IMR-90 (cell line): ENCODE results near the gene MYH10. TPM values are rescaled to one million over a fixed set of nuclear protein-coding genes. Genes with fewer than 3 reads are reported as not detected.

Experiments
- ATAC-seq: fragments of 200-7000 bp; cut with Tn5 transposase; 2 replicates; pipeline ENCODE4 v1.9.1; 2020; ENCODE audit warnings: low read depth, mild to moderate bottlenecking, moderate library complexity
- BruUV-seq: library from RNA; stranded (reverse); fragments of 400-500 nt; replicated peaks from 2 replicates; lab custom pipeline; 2021; lab: Mats Ljungman, UMichigan
- CTCF ChIA-PET: fragments of 300-600 bp; formaldehyde crosslinking; extraction: SDS; loops from one replicate; lab custom pipeline; 2021; ENCODE audit warnings: antibody characterized with exemption; lab: Yijun Ruan, JAX
- POLR2A ChIA-PET: fragments of 300-600 bp; sonication (Branson Sonifier 250); formaldehyde crosslinking; loops from one replicate; lab custom pipeline; 2022; ENCODE audit warnings: antibody characterized with exemption; ENCODE audit not compliant: unreplicated experiment; lab: Charles Lee
- DNase-seq: peaks from one replicate; pipeline ENCODE4 v3.0.0; 2013
- H2AFZ ChIP-seq: replicated peaks from 2 replicates; pipeline ENCODE3; 2013; ENCODE audit warnings: low read length, mild to moderate bottlenecking; ENCODE audit not compliant: poor library complexity
- H2AK5ac ChIP-seq: 2 replicates; pipeline ENCODE4 v1.6.1; 2013; ENCODE audit warnings: low read depth, low read length, inconsistent platforms
- H2AK9ac ChIP-seq: replicated peaks from 2 replicates; pipeline ENCODE3; 2013; ENCODE audit warnings: mild to moderate bottlenecking, low read depth, low read length, moderate library complexity; ENCODE audit not compliant: poor library complexity
- H2BK120ac ChIP-seq: 2 replicates; pipeline ENCODE4 v1.6.1; 2013; ENCODE audit warnings: low read depth, low read length, inconsistent platforms
- H2BK15ac ChIP-seq: 3 replicates; pipeline ENCODE4 v1.6.1; 2013; ENCODE audit warnings: low read depth, low read length, inconsistent platforms
- H2BK20ac ChIP-seq: 2 replicates; pipeline ENCODE4 v1.6.1; 2013; ENCODE audit warnings: low read depth, mild to moderate bottlenecking, inconsistent platforms, low read length, moderate library complexity
- H2BK5ac ChIP-seq: 2 replicates; pipeline ENCODE4 v1.6.1; 2013; ENCODE audit warnings: mild to moderate bottlenecking, low read depth, low read length, inconsistent platforms; ENCODE audit not compliant: poor library complexity, severe bottlenecking
- H3K14ac ChIP-seq: replicated peaks from 2 replicates; pipeline ENCODE4 v1.6.1; 2013; ENCODE audit warnings: low read depth, low read length, inconsistent platforms
- H3K18ac ChIP-seq: 2 replicates; pipeline ENCODE4 v1.6.1; 2013; ENCODE audit warnings: low read depth, low read length, control low read depth
- H3K23ac ChIP-seq: 2 replicates; pipeline ENCODE4 v1.6.1; 2013; ENCODE audit warnings: low read depth, low read length, inconsistent platforms
- H3K27ac ChIP-seq: 2 replicates; pipeline ENCODE4 v1.5.1; 2013; ENCODE audit warnings: mild to moderate bottlenecking, control low read depth, low read length; ENCODE audit not compliant: insufficient read depth
- H3K27me3 ChIP-seq: 2 replicates; pipeline ENCODE4 v1.6.1; 2013; ENCODE audit warnings: low read length; ENCODE audit not compliant: control insufficient read depth, insufficient read depth
- H3K36me3 ChIP-seq: 2 replicates; pipeline ENCODE4 v1.6.1; 2013; ENCODE audit warnings: low read length, mixed read lengths; ENCODE audit not compliant: control insufficient read depth, insufficient read depth
- H3K4ac ChIP-seq: 2 replicates; pipeline ENCODE4 v1.6.1; 2013; ENCODE audit warnings: low read depth, low read length, inconsistent platforms
- H3K4me1 ChIP-seq: 2 replicates; pipeline ENCODE4 v1.6.1; 2013; ENCODE audit warnings: low read length, mixed read lengths; ENCODE audit not compliant: control insufficient read depth, insufficient read depth
- H3K4me2 ChIP-seq: 2 replicates; pipeline ENCODE4 v1.6.1; 2013; ENCODE audit warnings: low read depth, mild to moderate bottlenecking, control low read depth, low read length, moderate library complexity
- H3K4me3 ChIP-seq: 2 replicates; pipeline ENCODE4 v1.5.1; 2013; ENCODE audit warnings: low read depth, mild to moderate bottlenecking, control low read depth, low read length, moderate library complexity; ENCODE audit not compliant: insufficient read depth
- H3K56ac ChIP-seq: 2 replicates; pipeline ENCODE4 v1.6.1; 2013; ENCODE audit warnings: low read length, inconsistent platforms; ENCODE audit not compliant: insufficient read depth; ENCODE audit errors: extremely low read depth
- H3K79me1 ChIP-seq, 2 experiments: 2 replicates each; pipeline ENCODE4 v1.6.1; 2013; ENCODE audit warnings: low read length in 2 of 2, inconsistent platforms in 1 of 2, low read depth in 1 of 2
- H3K9ac ChIP-seq: 2 replicates; pipeline ENCODE4 v1.6.1; 2013; ENCODE audit warnings: low read depth, low read length, control low read depth
- H3K9me1 ChIP-seq: 2 replicates; pipeline ENCODE4 v1.6.1; 2013; ENCODE audit warnings: low read length, inconsistent platforms; ENCODE audit not compliant: insufficient read depth
- H3K9me3 ChIP-seq: 2 replicates; pipeline ENCODE4 v1.6.1; 2013; ENCODE audit warnings: low read length; ENCODE audit not compliant: control insufficient read depth, insufficient read depth
- H4K20me1 ChIP-seq: 2 replicates; pipeline ENCODE4 v1.6.1; 2013; ENCODE audit warnings: low read length, inconsistent platforms; ENCODE audit not compliant: insufficient read depth
- H4K5ac ChIP-seq: 2 replicates; pipeline ENCODE4 v1.6.1; 2013; ENCODE audit warnings: mild to moderate bottlenecking, low read depth, low read length, control low read depth
- H4K8ac ChIP-seq, 2 experiments: 2 replicates each; pipeline ENCODE4 v1.6.1; 2013; ENCODE audit warnings: low read depth in 2 of 2, low read length in 2 of 2, control low read depth in 1 of 2, inconsistent platforms in 1 of 2
- H4K91ac ChIP-seq: 2 replicates; pipeline ENCODE4 v1.6.1; 2013; ENCODE audit warnings: low read depth, low read length, inconsistent platforms; ENCODE audit not compliant: insufficient read depth
- FOS ChIP-seq: fragments of 150-350 bp; IDR thresholded peaks from 2 replicates; pipeline ENCODE4 v1.6.1; 2016; ENCODE audit warnings: low read depth, low read length
- MAFK ChIP-seq: IDR thresholded peaks from 2 replicates; pipeline ENCODE4 v1.6.1; 2012; ENCODE audit warnings: low read depth, low read length, improper control_type of control experiment
- WGBS, 2 experiments: methylation state at CpG; one replicate each; pipeline versions ENCODE4 v1.1.5 to v1.1.7; 2013; ENCODE audit warnings: missing lambda C conversion rate in 2 of 2; ENCODE audit not compliant: insufficient read length in 1 of 2; ENCODE audit errors: extremely low coverage in 2 of 2; 5-methylcytosine and 5-hydroxymethylcytosine counted together
- dilution Hi-C: fragments of 300-500 bp; cut with HindIII; formaldehyde crosslinking; loops from one replicate; pipeline ENCODE4 v1.14.3; 2018; ENCODE audit warnings: low sequenced_read_pairs; ENCODE audit not compliant: unreplicated experiment
- in situ Hi-C: fragments of 300-500 bp; cut with MboI; formaldehyde crosslinking; loops from 3 replicates; pipeline ENCODE4 v1.14.3; 2019; ENCODE audit warnings: low sequenced_read_pairs, inconsistent platforms, mixed read lengths
- intact Hi-C: fragments of 100-400 bp; cut with micrococcal nuclease; formaldehyde crosslinking; loops from 2 replicates; pipeline ENCODE4 v1.10.0; 2022
- polyA plus RNA-seq, 3 experiments: library from polyadenylated mRNA; depleted of rRNA; stranded (reverse); fragments of >200 nt; gene quantifications; 2 replicates each; pipeline ENCODE4 v1.2.3, GENCODE V29; 2012; ENCODE audit warnings: low replicate concordance in 1 of 3
- total RNA-seq: library from RNA; depleted of rRNA; stranded (reverse); fragments of >200 nt; gene quantifications from 2 replicates; pipeline ENCODE4 v1.2.3, GENCODE V29; 2012

MYH10 gene
- total and polyA plus RNA-seq, 2 of the 4 experiments (the other 2 are of a cell fraction) = 71.2 to 95.2 TPM

DNA sequence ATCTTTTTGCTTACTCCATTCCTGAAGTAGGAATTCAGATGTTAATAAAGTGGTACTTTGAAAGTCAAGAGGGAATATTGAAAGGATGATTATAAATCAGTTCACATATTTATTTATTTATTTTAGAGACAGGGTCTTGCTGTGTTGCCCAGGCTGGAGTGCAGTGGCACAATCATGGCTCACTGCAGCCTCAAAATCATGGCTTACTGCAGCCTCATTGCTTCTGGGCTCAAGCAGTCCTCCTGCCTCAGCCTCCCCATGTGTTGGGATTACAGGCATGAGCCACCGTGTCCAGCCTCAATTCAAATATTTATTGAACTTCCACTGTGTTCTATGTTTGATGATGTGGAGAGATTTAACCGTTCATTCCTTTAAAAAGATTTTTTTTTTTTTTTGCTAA lies 188.2 kb downstream of the MYH10 start:
- no peak overlapping the region for H4K5ac ChIP-seq
- no peak overlapping the region for H3K9ac ChIP-seq
- H3K9me3 ChIP-seq = no peaks in the 10 kb centered on the region
- no peak overlapping the region for H4K8ac ChIP-seq
- H2AK5ac ChIP-seq = no peak overlapping the region
- no peak overlapping the region for H2BK120ac ChIP-seq
- H2BK20ac ChIP-seq = no peak overlapping the region
- no peak overlapping the region for H2BK15ac ChIP-seq
- no peak overlapping the region for H2AK9ac ChIP-seq
- no peak for ATAC-seq
- H3K27ac ChIP-seq = no peak overlapping the region
- H3K4me2 ChIP-seq = no peak overlapping the region
- H3K9me1 ChIP-seq = peaks cover 4% of the 10 kb centered on the region; the same call in 1 of the 2 replicates
- no peak overlapping the region for H4K91ac ChIP-seq
- H3K4me3 ChIP-seq = no peak overlapping the region
- H3K79me1 ChIP-seq = peaks cover 17 to 54% of the 10 kb centered on the region in 2 experiments
- peaks cover 74% of the 10 kb centered on the region for H4K20me1 ChIP-seq
- H3K36me3 ChIP-seq = peaks cover 24% of the 10 kb centered on the region
- TF ChIP-seq MAFK (no peak), FOS (no peak)
- H3K14ac ChIP-seq = no peak overlapping the region
- ChIA-PET CTCF (interaction anchor here (0.6 kb wide), 1 partner anchor 1090 kb away, joined by 3 read pairs; no protein-coding TSS in a partner anchor), POLR2A (no interaction called here)
- H2BK5ac ChIP-seq = no peak overlapping the region
- dilution Hi-C loops (no loop called here), intact Hi-C loops (loop anchor here (5.0 kb wide), 1 partner anchor 45 kb away; no protein-coding TSS in a partner anchor), in situ Hi-C loops (no loop called here)
- H2AFZ ChIP-seq = no peak overlapping the region
- WGBS, 2 experiments = no CpG with 5 or more reads among the region's 2 CpGs
- no peak for DNase-seq
- no peak overlapping the region for H3K4ac ChIP-seq
- H3K4me1 ChIP-seq = peaks cover 2% of the 10 kb centered on the region; the same call in 1 of the 2 replicates
- H3K23ac ChIP-seq = 0 out of 2 replicates have a peak overlapping the region, but pooled peaks have one; percentile 42
- H3K27me3 ChIP-seq = no peaks in the 10 kb centered on the region
- BruUV-seq = no TSS peak
- H3K56ac ChIP-seq = no peak overlapping the region
- no peak overlapping the region for H3K18ac ChIP-seq
